Embryonic facial prominence (tissue), 1 donor: Measurements from ENCODE around the gene CST6.
"Not testable (repeated sequence)": the region's sequence is repeated elsewhere in the genome, so short reads cannot be mapped to it uniquely, and the experiment has no call there.

Experiments used
- DNase-seq: peaks from one replicate; pipeline ENCODE4 v3.0.0-alpha.2; 2016; ENCODE audit errors: extremely low spot score

CST6 gene

DNA sequence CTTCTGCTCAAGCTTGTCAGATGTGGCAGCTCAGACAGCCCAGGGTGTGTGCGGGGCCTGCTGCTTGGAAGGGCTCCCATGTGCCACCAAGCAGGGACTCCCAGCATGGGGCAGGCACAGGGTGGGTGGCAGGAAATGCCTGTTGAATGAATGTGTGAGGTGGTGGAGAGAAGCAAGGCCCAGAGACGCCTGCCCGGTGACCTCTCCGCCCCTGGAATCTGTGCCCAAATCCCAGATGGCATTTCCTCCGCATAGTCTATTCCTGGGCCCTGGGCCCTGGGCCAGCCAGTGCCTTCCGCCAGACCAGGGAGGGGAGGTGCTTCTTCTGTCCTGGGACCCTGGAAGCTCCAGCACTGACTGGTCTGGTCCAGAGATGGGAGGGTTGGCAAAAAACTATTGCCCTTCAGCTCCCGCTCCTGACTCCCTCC is 3.7 kb downstream of the CST6 start:
- DNase-seq = no peak

DNA sequence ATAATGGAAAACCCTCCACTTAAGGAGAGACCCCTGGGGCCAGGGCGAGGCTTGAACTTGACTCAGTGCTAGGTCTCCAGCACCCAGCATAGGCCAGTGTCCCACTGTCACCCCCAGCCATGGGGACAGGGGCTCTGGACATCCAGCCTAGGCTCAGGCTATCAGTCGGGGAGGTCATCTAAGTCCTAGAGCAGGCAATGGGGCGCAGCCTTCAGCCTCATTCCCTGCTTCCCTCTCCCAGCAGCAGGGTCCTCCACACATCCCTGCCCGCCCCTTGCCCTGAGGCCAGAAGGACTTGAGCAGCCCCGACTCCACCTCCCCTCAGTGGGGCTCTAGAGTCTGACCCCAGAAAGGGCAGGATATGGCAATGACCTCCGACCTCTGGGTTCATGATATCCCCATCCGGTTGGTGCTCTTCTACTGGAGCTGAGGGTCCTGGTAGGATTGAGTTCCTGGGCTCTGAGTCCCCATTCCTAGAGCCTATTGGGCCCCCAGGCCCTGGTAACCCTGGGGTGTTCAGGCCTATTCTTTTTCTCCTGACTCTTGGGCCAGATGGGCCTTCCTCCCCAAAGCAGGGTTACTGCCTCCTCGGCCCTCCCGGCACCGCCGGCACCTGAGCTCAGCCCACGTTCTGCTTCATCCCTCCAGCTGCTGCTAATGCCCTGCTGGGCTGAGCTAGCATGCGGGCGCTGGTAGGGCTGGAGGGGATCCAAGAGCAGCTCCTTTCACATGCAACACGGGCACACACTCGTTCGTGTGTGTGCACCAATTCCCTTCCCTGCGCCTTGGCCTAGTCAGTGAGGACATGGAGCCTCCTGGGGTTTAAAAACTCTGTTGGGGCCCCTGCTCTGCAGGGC is 4.4 kb downstream of the CST6 start:
- no peak for DNase-seq

DNA sequence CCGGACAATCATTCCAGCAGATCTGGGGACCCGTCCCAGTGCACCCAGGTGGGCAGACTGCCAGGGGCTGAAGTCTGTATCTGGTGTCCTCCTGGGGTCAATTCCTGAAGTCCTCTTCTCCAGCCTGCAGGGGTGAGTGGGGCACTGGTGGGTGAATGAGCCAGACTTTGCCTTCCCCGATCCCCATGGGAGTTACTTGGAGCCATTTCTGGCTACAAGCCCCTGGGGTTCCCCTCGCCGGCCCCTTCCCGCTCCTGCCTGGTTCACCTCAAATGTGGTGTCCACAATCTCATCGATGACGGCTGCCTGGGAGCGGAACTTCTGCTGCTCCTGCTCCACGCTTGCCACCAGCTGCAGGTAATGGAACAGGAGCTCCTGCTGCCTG is 5.0 kb downstream of the CST6 start:
- DNase-seq = no peak

DNA sequence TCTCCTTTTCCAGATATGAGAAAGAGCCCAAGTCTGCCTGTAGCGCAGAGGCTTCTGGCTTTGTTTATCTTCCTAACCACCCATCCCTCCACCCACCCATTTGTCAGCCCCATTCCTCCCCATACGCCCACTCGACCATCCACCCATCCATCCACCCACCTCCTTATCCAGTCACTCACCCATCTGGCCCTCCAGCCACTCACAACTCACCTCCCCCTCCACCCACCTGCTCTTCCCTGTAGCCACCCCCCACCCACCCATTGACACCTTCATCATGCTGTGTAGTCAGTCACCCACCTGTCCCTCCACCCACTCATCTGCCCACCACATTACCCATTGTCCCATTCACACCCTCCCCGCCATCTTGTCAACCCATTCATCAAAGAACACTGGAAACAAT is 5.5 kb downstream of the CST6 start:
- no peak for DNase-seq

DNA sequence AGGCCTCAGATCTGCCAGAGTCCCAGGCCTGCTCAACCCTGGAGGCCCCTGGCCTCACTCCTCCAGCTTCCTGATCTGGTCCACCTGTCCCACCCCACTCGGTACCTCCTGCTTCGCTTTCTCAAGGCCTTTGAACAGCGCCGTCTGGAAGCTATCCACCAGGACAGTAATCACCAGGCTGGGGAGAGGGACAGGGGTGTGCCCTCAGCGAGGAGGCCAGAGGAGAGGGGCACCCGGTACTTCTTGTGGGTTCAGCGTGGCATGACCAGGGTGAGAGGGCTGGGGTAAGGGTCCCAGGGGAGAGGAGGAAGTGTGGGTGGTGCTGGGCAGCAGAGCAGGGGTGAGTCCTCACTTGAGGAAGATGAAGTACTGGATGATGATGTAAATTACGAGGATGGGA is 8.4 kb downstream of the CST6 start:
- no peak for DNase-seq

DNA sequence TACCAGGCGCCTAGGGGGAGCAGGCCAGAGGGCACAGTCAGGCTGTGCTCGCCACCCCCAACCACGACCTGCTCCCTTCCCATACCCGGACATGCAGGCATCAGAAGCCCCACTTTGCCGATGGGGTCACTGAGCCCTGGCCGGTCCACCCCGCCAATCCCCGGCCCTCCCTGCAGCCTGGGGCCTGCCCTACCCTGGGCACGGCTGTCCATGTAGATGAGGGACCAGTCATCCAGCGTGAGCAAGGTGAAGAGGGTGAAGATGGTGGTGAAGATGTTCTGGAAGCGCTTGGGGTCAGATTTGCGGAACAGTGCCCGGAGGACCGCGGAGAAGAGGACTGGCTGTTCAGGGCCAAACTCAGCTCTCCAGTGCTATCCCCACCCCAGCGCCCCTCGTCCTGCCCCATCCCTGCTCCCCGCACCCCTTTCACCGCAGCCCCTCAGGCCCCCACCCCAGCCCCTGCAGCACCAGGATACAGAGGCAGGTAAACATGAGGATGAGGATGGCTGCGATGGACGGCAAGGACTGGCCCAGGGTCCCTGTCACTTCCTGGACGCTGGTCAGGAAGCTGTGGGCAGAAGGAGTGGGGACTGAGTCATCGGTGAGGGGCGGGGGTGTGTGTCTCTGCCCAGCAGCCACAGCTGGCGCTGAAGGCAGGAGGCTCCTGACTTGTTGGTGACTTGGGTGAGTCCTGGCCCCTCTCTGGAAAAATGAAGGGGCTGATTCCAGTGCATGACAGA is 9.0 kb downstream of the CST6 start:
- DNase-seq = no peak

DNA sequence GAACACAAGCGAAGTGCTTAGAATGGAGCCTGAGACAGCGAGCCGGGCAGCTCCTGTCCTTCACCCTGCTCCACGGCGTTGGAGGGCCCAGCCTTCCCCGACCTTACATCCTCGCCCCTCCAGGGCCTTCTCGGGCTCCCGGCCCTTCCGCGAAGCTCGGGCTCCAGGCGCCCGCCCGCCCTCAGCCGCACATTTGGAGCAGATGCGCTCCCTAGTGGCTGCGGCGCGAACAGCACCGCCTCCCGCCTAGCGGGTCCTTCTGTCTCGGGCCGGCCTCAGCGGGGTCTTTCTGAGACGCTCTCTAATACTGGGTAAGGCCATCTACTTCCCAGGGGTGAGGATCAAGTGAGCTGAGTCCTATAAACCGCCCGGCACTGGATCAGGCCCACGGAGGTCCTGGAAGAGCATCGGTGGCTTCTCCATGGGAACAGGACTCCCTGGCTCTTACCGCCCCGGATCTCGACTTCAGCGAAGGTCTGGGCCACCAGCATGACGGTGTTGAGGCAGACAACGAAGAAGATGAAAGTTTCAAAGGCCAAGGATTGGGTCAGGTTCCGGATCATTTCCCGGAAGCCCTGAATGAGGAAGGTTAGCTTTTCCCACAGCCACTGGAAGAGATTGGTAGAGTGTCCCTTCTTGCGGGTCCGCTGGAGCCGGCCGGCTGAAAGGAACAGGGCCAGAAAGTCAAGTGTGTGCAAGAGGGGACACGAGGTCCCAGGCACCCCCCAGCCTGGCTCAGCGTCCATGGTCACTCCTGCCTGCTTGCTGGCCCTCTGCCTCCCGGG is 10.8 kb downstream of the CST6 start:
- DNase-seq = no peak

DNA sequence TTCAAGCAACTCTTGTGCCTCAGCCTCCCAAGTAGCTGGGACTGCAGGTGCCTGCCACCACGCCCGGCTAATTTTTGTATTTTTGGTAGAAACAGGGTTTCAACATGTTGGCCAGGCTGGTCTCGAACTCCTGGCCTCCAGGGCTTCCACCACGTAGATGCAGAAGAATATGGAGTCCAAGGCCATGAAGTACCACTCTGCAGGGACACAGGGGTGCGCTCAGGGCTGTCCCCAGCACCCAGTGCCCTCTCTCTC is 11.3 kb downstream of the CST6 start:
- DNase-seq = not testable (repeated sequence)

DNA sequence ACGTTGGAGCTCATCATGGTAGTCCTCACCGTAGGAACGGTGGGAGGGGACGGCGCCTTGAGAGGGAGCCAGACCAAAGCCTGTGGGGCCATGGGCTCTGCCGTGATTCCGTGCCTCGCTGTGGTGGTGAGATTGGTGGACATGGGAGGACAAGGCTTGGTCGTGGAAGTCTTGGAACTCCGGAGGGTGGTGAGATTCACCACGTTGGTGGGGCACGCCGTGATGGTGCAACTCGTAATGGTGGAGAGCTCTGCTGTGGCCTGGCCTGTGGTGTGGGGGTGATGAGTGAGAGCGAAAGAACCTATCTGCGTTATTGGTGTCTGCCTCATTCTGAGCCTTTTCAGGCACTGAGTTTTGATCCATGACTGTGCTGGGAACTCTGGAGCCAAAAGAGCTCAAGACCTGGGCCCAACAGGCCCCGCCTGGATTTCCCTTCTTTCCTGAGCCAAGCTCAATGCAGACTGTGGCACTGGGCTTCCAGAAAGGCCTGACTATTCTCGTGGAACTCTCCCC is 14.3 kb downstream of the CST6 start, which contains the start of gene CATSPER1:
TSS of gene CATSPER1 (minus strand) at position 463 of the 513 bp plus-strand sequence. CDS start at position 363, 100 bp downstream.
- DNase-seq = no peak

DNA sequence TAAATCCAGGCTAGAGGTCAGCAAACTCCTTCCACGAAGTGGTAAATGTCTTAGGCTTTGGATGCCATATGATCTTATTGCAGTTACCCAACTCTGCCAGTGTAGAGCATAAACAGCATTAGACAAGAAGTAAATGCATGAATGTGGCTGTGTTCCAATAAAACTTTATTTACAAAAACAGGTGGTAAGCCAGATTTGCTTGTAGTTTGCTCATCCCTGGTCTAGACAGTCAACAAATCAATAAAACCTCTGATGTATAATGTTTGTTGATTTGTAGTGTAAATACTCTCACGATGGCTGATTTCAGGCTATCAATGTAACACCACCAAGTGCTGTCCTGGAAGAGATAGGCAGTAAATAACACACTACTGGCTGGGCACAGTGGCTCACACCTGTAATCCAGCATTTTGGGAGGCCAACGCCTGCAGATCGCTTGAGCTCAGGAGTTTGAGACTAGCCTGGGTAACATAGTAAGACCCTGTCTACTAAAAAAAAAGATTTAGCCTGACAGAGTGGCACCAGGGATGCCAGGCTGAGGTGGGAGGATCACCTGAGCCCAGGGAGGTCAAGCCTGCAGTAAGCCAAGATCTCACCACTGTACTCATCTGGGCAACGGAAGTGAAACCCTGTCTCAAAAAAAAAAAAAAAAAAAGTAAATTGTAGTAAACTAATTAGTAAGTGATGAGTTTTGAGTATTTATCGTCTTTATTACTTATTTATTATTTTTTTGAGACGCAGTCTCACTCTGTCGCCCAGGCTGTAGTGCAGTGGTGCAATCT is 21.3 kb downstream of the CST6 start:
- DNase-seq = no peak

DNA sequence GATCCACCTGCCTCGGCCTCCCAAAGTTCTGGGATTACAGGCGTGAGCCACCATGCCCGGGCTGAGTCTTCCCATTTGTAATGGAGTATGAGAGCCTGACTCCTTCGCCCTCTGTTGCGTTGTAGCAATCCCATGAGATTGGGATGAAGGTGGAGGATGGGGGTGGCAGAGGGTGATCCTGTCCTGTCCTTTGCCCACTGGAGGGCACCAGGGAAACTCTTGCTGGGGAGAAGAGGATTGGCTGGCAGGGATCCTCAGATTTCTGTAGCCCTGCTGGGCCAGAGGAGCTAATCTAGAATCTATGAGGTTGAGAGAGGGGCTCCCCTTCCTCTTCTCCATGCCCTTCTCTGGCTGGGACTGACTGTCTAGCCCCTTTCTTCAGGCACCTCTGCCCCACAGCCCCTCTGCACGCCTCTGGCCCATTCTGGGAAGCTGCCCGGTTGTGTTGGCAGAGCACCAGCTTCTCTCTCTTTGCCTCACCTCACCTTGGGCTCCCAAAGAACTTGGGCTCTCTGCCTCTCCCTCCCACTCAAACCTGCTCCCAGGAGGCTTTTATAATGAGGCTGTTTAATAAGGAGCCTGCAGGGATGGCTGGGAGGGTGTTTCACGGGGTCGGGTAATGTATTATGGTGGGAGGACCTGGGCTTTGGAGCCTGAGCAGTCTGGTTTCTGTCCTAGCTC is 24.0 kb downstream of the CST6 start:
- DNase-seq = no peak

DNA sequence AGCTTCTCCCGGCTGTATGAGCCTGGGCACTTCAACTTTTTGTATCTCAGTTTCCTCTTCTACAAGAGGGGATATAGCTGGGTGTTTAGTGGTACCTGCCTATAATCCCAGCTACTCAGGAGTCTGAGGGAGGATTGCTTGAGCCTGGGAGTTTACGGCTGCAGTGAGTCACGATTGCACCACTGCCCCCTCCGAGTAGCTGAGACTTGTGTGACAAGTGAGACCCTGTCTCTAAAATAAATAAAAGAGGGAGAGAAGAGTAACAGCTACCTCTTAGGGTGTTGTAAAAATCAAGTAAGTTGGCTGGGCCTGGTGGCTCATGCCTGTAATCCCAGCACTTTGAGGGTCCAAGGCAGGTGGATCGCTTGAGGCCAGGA is 24.5 kb downstream of the CST6 start:
- DNase-seq = no peak

DNA sequence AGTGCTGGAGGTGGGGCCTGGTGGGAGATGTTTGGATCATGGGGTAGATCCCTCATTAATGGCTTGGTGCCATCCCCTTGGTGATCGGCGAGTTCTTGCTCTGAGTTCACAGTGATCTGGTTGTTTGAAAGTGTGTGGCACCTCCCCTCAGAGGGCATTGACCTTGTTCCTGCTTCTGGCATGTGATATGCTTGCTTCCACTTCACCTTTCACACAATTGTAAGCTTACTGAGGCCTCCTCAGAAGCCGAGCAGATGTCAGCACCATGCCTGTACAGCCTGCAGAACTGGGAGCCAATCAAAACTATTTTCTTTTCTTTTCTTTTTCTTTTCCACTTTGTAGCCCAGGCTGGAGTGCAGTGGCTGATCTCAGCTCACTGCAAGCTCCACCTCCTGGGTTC is 25.5 kb downstream of the CST6 start:
- no peak for DNase-seq

DNA sequence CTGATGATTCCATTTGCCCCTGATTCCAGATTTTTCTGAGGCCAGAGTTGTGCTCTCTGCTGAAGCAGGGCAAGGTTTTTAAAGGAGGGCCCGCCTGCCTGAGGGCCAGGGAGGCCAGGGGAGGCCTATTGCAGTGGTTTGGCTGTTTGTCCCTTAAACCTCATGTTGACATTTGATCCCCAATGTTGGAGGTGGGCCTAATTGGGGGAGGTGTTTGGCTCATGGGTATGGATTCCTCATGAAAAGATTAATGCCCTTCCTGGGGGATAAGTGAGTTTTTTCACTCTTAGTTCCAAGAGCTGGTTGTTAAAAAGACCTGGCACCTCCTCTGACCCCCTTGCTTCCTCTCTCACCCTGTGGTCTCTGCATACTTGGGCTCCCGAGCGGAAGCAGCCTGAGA is 28.0 kb downstream of the CST6 start:
- no peak for DNase-seq

DNA sequence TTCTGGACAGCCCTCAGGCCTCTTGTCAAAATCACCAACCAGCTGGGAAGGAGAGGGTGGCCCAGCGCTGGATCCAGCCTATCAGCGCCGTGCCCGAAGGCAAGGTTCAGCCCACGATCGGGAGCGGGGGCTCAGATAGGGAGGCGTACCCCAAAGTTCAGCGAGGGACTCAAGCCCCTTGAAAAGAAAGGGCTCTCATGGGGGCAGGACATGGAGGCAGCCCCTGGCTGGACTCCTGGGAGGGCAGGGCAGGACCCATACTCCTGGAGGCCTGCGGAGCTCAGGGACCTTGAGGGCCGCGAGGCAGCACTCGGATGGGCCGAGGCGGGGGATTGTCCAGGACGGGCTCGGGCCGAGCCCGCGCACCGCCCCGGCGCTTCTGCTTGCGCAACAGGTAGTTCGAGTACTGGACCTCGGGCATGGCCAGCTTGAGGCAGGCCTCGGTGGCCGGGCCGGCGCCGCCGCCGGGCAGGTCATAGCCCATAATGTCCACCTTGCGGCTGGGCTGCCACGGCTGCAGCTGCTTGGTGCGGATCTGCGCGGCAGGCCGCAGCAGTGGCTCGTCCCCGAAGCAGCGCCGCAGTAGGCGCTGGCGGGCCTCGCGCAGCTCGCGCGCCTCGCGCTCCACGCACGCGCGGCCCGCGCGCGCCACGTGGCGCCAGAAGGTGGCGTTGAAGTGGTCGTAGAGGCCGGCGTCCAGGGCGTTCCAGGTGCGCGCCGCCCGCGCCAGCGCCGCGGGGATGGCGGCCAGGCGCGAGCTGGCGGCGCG is 30.6 kb downstream of the CST6 start:
- no peak for DNase-seq

DNA sequence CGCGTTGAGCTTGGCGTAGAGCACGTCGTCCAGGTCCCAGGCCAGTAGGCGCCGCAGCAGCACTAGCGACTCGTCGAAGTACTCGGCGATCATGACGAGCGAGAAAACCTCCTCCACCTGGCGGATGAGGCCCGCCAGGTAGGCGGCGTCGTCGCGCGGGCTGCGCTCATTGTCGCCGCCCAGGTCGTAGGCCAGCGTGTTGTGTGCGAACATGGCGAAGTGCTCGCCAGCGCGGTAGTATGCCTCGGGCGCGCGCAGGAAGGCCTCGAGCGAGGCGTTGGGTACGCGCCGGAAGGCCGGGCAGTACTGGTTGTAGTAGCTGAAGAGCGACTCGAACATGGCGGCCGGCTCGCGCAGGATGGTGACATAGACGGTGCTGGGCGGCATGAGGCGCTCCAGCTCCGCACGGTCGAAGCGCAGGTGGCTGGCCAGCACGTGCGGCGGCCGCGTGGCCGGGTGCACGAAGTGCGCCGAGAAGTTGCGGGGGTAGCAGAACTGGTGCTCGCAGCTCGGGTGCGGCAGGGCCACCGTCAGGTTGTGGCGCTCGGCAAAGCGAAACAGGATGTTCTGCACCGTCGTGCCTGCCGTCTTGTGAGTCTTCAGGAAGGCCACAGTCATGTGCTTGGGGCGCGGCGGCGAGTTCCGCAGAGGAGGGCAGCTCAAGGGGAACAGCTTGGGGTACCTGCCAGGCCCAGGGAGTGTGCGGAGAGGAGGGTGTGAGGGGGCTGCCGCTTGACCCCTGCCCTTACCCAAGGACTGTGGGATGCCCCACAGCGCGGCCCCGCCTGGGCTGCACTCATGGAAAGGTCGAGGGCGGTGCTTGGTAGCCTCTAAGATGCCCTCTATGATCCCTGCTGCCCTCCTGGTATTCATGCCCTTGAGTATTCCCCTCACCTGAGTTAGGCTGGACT is 31.4 kb downstream of the CST6 start:
- no peak for DNase-seq

DNA sequence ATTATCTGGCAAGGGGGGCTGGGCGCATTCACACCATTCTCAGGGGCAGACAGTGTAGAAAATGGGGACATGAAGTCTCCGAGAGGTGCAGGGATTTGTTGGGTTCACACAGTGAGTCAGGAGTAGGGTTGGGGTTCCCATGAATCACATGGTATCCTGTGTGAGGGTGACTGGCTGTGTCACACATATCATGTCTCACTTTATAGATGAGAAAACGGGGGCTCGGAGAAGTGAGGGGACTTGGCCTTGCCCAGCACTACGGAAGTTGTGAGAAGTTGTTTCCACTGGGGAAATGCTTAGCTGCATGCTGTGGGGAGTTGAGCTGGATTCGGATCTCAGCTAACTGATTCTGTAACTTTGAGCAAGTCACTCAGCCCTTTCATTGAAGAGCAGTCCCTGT is 32.9 kb downstream of the CST6 start:
- DNase-seq = no peak

DNA sequence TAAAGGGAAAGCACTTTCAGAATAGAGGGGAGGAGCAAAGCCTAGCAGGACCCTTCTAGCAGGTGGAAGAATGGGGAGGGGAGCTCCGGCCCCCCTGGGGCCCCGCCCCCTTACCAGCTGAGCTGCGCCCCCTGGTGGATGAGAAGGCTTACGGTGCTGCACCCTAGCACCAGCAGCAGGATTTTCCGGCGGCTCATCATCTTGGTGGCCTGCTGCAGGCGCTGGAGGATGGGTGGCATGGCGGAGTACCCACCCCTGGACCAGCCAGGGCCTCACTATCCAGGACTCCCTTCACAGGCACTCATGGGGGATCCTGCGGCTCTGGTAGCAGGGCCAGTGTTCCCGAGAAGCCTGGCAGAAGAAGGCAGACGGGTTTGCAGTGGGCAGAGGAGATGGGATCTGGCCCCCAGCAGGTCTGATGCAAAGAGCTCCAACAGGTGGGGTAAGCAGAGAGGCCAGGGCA is 33.4 kb downstream of the CST6 start:
- DNase-seq = no peak

DNA sequence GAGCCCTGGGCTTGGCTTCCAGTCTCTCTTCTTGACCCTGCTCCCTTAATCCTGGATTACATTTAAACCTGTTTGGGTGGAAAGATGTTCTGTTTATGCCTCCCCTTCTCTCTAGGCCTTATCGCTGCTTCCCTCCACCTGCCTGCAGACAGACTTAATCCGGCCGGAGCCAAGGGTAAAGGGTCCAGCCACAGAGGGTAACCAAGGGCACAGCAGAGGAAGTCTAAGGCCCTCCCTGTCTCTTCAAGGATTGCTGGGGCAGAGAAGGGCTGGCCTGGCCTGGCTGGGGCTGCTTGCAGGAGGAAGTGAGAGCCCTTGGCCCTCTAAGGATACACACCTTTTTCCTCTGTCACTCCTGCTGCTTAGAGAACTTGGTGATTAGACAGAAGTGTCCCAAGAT is 35.1 kb downstream of the CST6 start:
- no peak for DNase-seq
